Measurements from ENCODE around the gene RBM12. TPM values are rescaled to one million over a fixed set of nuclear protein-coding genes. Genes with fewer than 3 reads are reported as not detected.

Gene RBM12
- total and polyA plus RNA-seq, 2 of the 8 experiments (the other 6 are each of a cell fraction or from before 2014, with no cell fraction given) = 187 to 214 TPM

GRCh38 chr20:35643045-35643444 lies 21.7 kb downstream of the RBM12 start:
- Histone ChIP-seq H2BK120ac (replicated peaks; ENCODE audit: low read depth, low read length) (no peak overlapping the region), H4K8ac (ENCODE audit: extremely low read depth, insufficient read depth, low read length) (no peak overlapping the region), H3K27me3 (replicated peaks in 1 of 4; ENCODE audit: control insufficient read depth in 3 of 4, extremely low read depth in 1 of 4, insufficient read depth in 3 of 4, low read length in 3 of 4) (no peaks in the 10 kb centered on the region), H2AK5ac (ENCODE audit: low read depth, low read length) (no peak overlapping the region), H3K56ac (replicated peaks; ENCODE audit: insufficient read length, low read depth, low read length) (no peak overlapping the region), H3K4me2 (ENCODE audit: insufficient read depth in 1 of 2, low read depth in 2 of 2, low read length in 2 of 2) (no peak overlapping the region), H3K4me3 (ENCODE audit: extremely low read depth in 1 of 4, insufficient read depth in 2 of 4, low read depth in 3 of 4, low read length in 4 of 4) (no peak overlapping the region), H3K36me3 (ENCODE audit: control insufficient read depth in 2 of 4, insufficient read depth in 4 of 4, low read length in 3 of 4) (no peaks in the 10 kb centered on the region; a peak in 1 of 8 replicates), H3K14ac (ENCODE audit: insufficient read length) (no peak overlapping the region), H4K91ac (replicated peaks; ENCODE audit: insufficient read length, low read length) (no peak overlapping the region), H3K4ac (replicated peaks; ENCODE audit: insufficient read length, low read depth, low read length) (no peak overlapping the region), H2BK5ac (ENCODE audit: low read depth, low read length) (no peak overlapping the region), H2AFZ (ENCODE audit: low read length) (no peak overlapping the region), H3K9me3 (ENCODE audit: insufficient read depth in 2 of 2, low read depth in 1 of 2, low read length in 1 of 2) (no peaks in the 10 kb centered on the region), H4K20me1 (replicated peaks in 1 of 2; ENCODE audit: control insufficient read depth in 1 of 2, insufficient read depth in 2 of 2, low read length in 2 of 2) (peaks cover 15 to 43% of the 10 kb centered on the region in 2 experiments), H2BK12ac (ENCODE audit: low read depth, low read length) (no peak overlapping the region), H3K9ac (replicated peaks in 1 of 4; ENCODE audit: extremely low read depth in 1 of 4, low read depth in 3 of 4, low read length in 3 of 4) (no peak overlapping the region), H2BK20ac (ENCODE audit: low read length) (no peak overlapping the region), H3K4me1 (replicated peaks in 1 of 4; ENCODE audit: control insufficient read depth in 3 of 4, insufficient read depth in 4 of 4, low read length in 3 of 4) (peaks cover 0 to 9% (median 2%) of the 10 kb centered on the region in 4 experiments; a peak in 4 of 7 replicates), H3K23ac (ENCODE audit: insufficient read length) (no peak overlapping the region), H2BK15ac (ENCODE audit: low read length) (no peak overlapping the region), H3K23me2 (ENCODE audit: low read depth, low read length) (0 out of 2 replicates have a peak, but pooled peaks cover 2% of the 10 kb centered on the region), H3K79me1 (ENCODE audit: low read depth, low read length) (peaks cover 26% of the 10 kb centered on the region), H3K27ac (ENCODE audit: low read depth, low read length) (no peak overlapping the region), H4K5ac (ENCODE audit: insufficient read length, low read depth, low read length) (no peak overlapping the region), H3K18ac (ENCODE audit: extremely low read depth, low read length) (no peak overlapping the region), H3K79me2 (ENCODE audit: control insufficient read depth in 1 of 2, insufficient read depth in 2 of 2, low read length in 2 of 2) (peaks cover 7 to 93% of the 10 kb centered on the region in 2 experiments; a peak in 3 of 4 replicates)
- POLR2A ChIA-PET (ENCODE audit: partially characterized antibody) = interaction anchor here (0.7 to 8.0 kb wide), 11 partner anchors 9 to 99 kb away, joined by 3 to 49 read pairs (median 6); partner anchors contain the start of genes CPNE1, RBM12 and RBM39
- WGBS, 2 experiments (ENCODE audit: extremely low coverage in 1 of 2, insufficient coverage in 1 of 2, insufficient read length in 1 of 2, insufficient replicate concordance in 2 of 2, low coverage in 1 of 2, low lambda C conversion rate in 2 of 2, missing lambda C conversion rate in 1 of 2) = 89% methylated on average over 7 of the region's 7 CpGs; no CpG with 5 or more reads in 1 of the 2 experiments
- no peak for DNase-seq (ENCODE audit: low read depth in 1 of 2, low spot score in 2 of 2)
- TF ChIP-seq KDM4A (IDR thresholded peaks at IDR 0.05; ENCODE audit: low read depth, low read length, severe bottlenecking) = no peak
- no peak for FAIRE-seq
- CTCF ChIA-PET (ENCODE audit: partially characterized antibody) = interaction anchor here (1.7 kb wide), 1 partner anchor 24 kb away, joined by 5 read pairs; no protein-coding TSS in a partner anchor
